Liver (tissue), 9 donors: ENCODE results near the gene ARHGEF39. TPM values are rescaled to one million over a fixed set of nuclear protein-coding genes. Genes with fewer than 3 reads are reported as not detected.

Experiments
- DNase-seq: peaks from one replicate; pipeline ENCODE4 v3.0.0-alpha.2; 2017; ENCODE audit warnings: low spot score
- H3K27ac ChIP-seq, 2 donors: one replicate each; pipeline ENCODE4 v1.7.0; 2013; ENCODE audit warnings: inconsistent platforms in 2 of 2, low read length in 2 of 2, control low read depth in 1 of 2, low read depth in 1 of 2, mild to moderate bottlenecking in 1 of 2
- H3K27me3 ChIP-seq, 4 donors: one replicate each; pipeline versions ENCODE4 v1.6.1 to v1.7.0; 2013; ENCODE audit warnings: low read length in 3 of 4, inconsistent platforms in 1 of 4, mild to moderate bottlenecking in 1 of 4, moderate library complexity in 1 of 4; ENCODE audit not compliant: control insufficient read depth in 4 of 4, insufficient read depth in 4 of 4
- H3K36me3 ChIP-seq, 4 donors: one replicate each; pipeline versions ENCODE4 v1.6.1 to v1.7.0; 2013; ENCODE audit warnings: low read length in 3 of 4, mild to moderate bottlenecking in 3 of 4, low read depth in 1 of 4, moderate library complexity in 1 of 4; ENCODE audit not compliant: control insufficient read depth in 4 of 4, insufficient read depth in 3 of 4
- H3K4me1 ChIP-seq, 4 donors: one replicate each; pipeline versions ENCODE4 v1.6.1 to v1.7.0; 2013; ENCODE audit warnings: low read length in 3 of 4, mild to moderate bottlenecking in 3 of 4, moderate library complexity in 1 of 4; ENCODE audit not compliant: control insufficient read depth in 4 of 4, insufficient read depth in 4 of 4
- H3K4me3 ChIP-seq, 3 donors: one replicate each; pipeline versions ENCODE4 v1.6.1 to v1.7.0; 2013; ENCODE audit warnings: low read length in 3 of 3, control low read depth in 1 of 3, low read depth in 1 of 3, mild to moderate bottlenecking in 1 of 3
- H3K9ac ChIP-seq, 2 donors: one replicate each; pipeline ENCODE4 v1.7.0; 2013; ENCODE audit warnings: low read length in 2 of 2, mild to moderate bottlenecking in 2 of 2, moderate library complexity in 2 of 2, control low read depth in 1 of 2, low read depth in 1 of 2
- H3K9me3 ChIP-seq, 4 donors: one replicate each; pipeline versions ENCODE4 v1.6.1 to v1.7.0; 2013; ENCODE audit warnings: low read length in 3 of 4; ENCODE audit not compliant: control insufficient read depth in 4 of 4
- FOXA2 ChIP-seq: IDR thresholded peaks from 2 replicates; pipeline ENCODE4 v1.6.1; 2016; ENCODE audit warnings: antibody characterized with exemption
- HNF4A ChIP-seq, 2 donors: conservative IDR thresholded peaks; 2 replicates each; pipeline ENCODE4 v1.6.1; 2016; ENCODE audit warnings: antibody characterized with exemption in 2 of 2, mild to moderate bottlenecking in 2 of 2
- REST ChIP-seq: IDR thresholded peaks from 2 replicates; pipeline ENCODE4 v1.6.1; 2016; ENCODE audit warnings: antibody characterized with exemption, mild to moderate bottlenecking
- RXRA ChIP-seq, 2 donors: IDR thresholded peaks; 2 replicates each; pipeline ENCODE4 v1.6.1; 2017 to 2018; ENCODE audit warnings: antibody characterized with exemption in 2 of 2, mild to moderate bottlenecking in 1 of 2
- SP1 ChIP-seq: IDR thresholded peaks from 2 replicates; pipeline ENCODE4 v1.6.1; 2018; ENCODE audit warnings: antibody characterized with exemption, mild to moderate bottlenecking
- TAF1 ChIP-seq: conservative IDR thresholded peaks from 2 replicates; pipeline ENCODE4 v1.6.1; 2016; ENCODE audit warnings: antibody characterized with exemption, mild to moderate bottlenecking
- YY1 ChIP-seq: IDR thresholded peaks from 2 replicates; pipeline ENCODE4 v1.6.1; 2016; ENCODE audit warnings: antibody characterized with exemption, mild to moderate bottlenecking
- ZBTB33 ChIP-seq: IDR thresholded peaks from 2 replicates; pipeline ENCODE4 v1.6.1; 2016; ENCODE audit warnings: antibody characterized with exemption
- WGBS: extraction: QIAGEN DNeasy Blood & Tissue Kit; methylation state at CpG from one replicate; pipeline ENCODE4 v1.1.7; 2013; 5-methylcytosine and 5-hydroxymethylcytosine counted together
- polyA plus RNA-seq, 2 donors: library from polyadenylated mRNA; stranded (reverse) in 1 of 2; unstranded in 1 of 2; fragments of 200-250 nt in 1 of 2; fragments of >200 nt in 1 of 2; fragmentation: Nextera tagmentation in 1 of 2; extraction: Ambion mirVana in 1 of 2; gene quantifications; one replicate each; pipeline versions ENCODE4 v1.2.1 to v1.2.3, GENCODE V29; 2013 to 2015
- total RNA-seq, 2 donors: library from RNA; depleted of rRNA; stranded (reverse); fragments of >200 nt; gene quantifications; one replicate each; pipeline ENCODE4 v1.2.3, GENCODE V29; 2014
- donor health status: healthy.
- donor health status: healthy.
- donor health status: healthy.
- donor health status: healthy.
- donor health status: healthy.

ARHGEF39 gene
- total and polyA plus RNA-seq, 4 donors: under 0.01 to 7.4 (median 0.74) TPM

GRCh38 chr9:35687972-35688557, 23.1 kb upstream of the ARHGEF39 start:
- Histone ChIP-seq H3K9me3 (no peaks in the 10 kb centered on the region), H3K27ac (no peak overlapping the region), H3K4me1 (peaks cover 0 to 10% (median 5%) of the 10 kb centered on the region in 4 donors), H3K36me3 (peaks cover 0 to 2% (median 0%) of the 10 kb centered on the region in 4 donors), H3K27me3 (no peaks in the 10 kb centered on the region), H3K4me3 (no peak overlapping the region), H3K9ac (no peak overlapping the region)
- no peak for TF ChIP-seq ZBTB33
- no peak for TF ChIP-seq FOXA2
- TF ChIP-seq SP1: no peak
- TF ChIP-seq TAF1: no peak
- no peak for TF ChIP-seq HNF4A (conservative IDR thresholded peaks at IDR 0.05)
- 94% methylated on average over 2 of the region's 2 CpGs for WGBS
- DNase-seq: no peak

GRCh38 chr9:35687306-35687705, 22.3 kb upstream of the ARHGEF39 start:
- WGBS: 98% methylated on average over 2 of the region's 2 CpGs
- DNase-seq: no peak
- Histone ChIP-seq H3K4me3 (no peak overlapping the region), H3K27me3 (no peaks in the 10 kb centered on the region), H3K9me3 (no peaks in the 10 kb centered on the region), H3K9ac (no peak overlapping the region), H3K36me3 (peaks cover 0 to 2% (median 0%) of the 10 kb centered on the region in 4 donors), H3K4me1 (peaks cover 0 to 10% (median 5%) of the 10 kb centered on the region in 4 donors), H3K27ac (no peak overlapping the region)
- no peak for TF ChIP-seq YY1
- TF ChIP-seq HNF4A (conservative IDR thresholded peaks at IDR 0.05): no peak
- TF ChIP-seq REST: no peak
- TF ChIP-seq RXRA (IDR thresholded peaks at IDR 0.05): no peak
- TF ChIP-seq ZBTB33: no peak
